Neural progenitor cell (in vitro differentiated cells): Measurements from ENCODE around the gene SIAH2. TPM values are rescaled to one million over a fixed set of nuclear protein-coding genes. Genes with fewer than 3 reads are reported as not detected.

Experiments
- DNase-seq: peaks from one replicate; pipeline ENCODE4 v3.0.0-alpha.2; 2016; ENCODE audit warnings: low spot score
- H2AFZ ChIP-seq: fragments of 200-600 bp; sonication (generic); replicated peaks from 2 replicates; pipeline ENCODE4 v1.6.1; 2016; ENCODE audit warnings: antibody characterized with exemption
- H3F3A ChIP-seq: fragments of 200-600 bp; sonication (generic); 2 replicates; pipeline ENCODE4 v1.6.1; 2016; ENCODE audit warnings: antibody characterized with exemption, low read depth
- H3K27ac ChIP-seq: fragments of 200-600 bp; sonication (generic); 2 replicates; pipeline ENCODE4 v1.5.1; 2016; ENCODE audit warnings: mild to moderate bottlenecking
- H3K27me3 ChIP-seq: fragments of 200-600 bp; sonication (generic); 2 replicates; pipeline ENCODE4 v1.6.1; 2016; ENCODE audit warnings: mild to moderate bottlenecking, moderate library complexity
- H3K36me3 ChIP-seq: fragments of 200-600 bp; sonication (generic); 2 replicates; pipeline ENCODE4 v1.5.1; 2016
- H3K4me1 ChIP-seq: fragments of 200-600 bp; sonication (generic); 2 replicates; pipeline ENCODE4 v1.6.1; 2016; ENCODE audit warnings: mixed run types
- H3K4me2 ChIP-seq: fragments of 200-600 bp; sonication (generic); 2 replicates; pipeline ENCODE4 v1.6.1; 2016
- H3K4me3 ChIP-seq: fragments of 200-600 bp; sonication (generic); 2 replicates; pipeline ENCODE4 v1.5.1; 2016
- H3K79me2 ChIP-seq: fragments of 200-600 bp; sonication (generic); 2 replicates; pipeline ENCODE4 v1.6.1; 2016; ENCODE audit warnings: low read depth
- H3K9ac ChIP-seq: fragments of 200-600 bp; sonication (generic); 2 replicates; pipeline ENCODE4 v1.6.1; 2016
- H3K9me3 ChIP-seq: fragments of 200-600 bp; sonication (generic); 2 replicates; pipeline ENCODE4 v1.5.1; 2016; ENCODE audit warnings: low read depth
- H4K20me1 ChIP-seq: fragments of 200-600 bp; sonication (generic); 2 replicates; pipeline ENCODE4 v1.6.1; 2016; ENCODE audit warnings: low read depth
- H3K27ac Mint-ChIP-seq: 3 replicates; pipeline ENCODE4 v1.8.0; 2021; ENCODE audit warnings: mixed read lengths
- H3K27me3 Mint-ChIP-seq: 2 replicates; pipeline ENCODE4 v1.8.0; 2022; ENCODE audit warnings: low read depth, mild to moderate bottlenecking, inconsistent platforms, moderate library complexity, mixed read lengths; ENCODE audit not compliant: insufficient read depth
- H3K36me3 Mint-ChIP-seq: 3 replicates; pipeline ENCODE4 v1.8.0; 2021; ENCODE audit warnings: mixed read lengths
- H3K4me1 Mint-ChIP-seq: 3 replicates; pipeline ENCODE4 v1.8.0; 2021; ENCODE audit warnings: mixed read lengths
- H3K4me3 Mint-ChIP-seq: 3 replicates; pipeline ENCODE4 v1.8.0; 2021; ENCODE audit warnings: mild to moderate bottlenecking, moderate library complexity, mixed read lengths
- H3K9me3 Mint-ChIP-seq: 3 replicates; pipeline ENCODE4 v1.8.0; 2020; ENCODE audit warnings: mixed read lengths
- EZH2 ChIP-seq: fragments of 200-600 bp; sonication (generic); IDR thresholded peaks from 2 replicates; pipeline ENCODE4 v1.6.1; 2017; ENCODE audit warnings: antibody characterized with exemption, mild to moderate bottlenecking, moderate library complexity
- EZH2phosphoT487 ChIP-seq: fragments of 200-600 bp; sonication (generic); IDR thresholded peaks from 2 replicates; pipeline ENCODE4 v1.6.1; 2017; ENCODE audit warnings: antibody characterized with exemption
- total RNA-seq: library from RNA; depleted of rRNA; stranded (reverse); fragments of >200 nt; gene quantifications from 2 replicates; pipeline ENCODE4 v1.2.3, GENCODE V29; 2015; ENCODE audit warnings: low replicate concordance
- TF ChIP-seq, protein P1 (sequence below): fragments of 200-600 bp; sonication (generic); IDR thresholded peaks from 2 replicates; pipeline ENCODE4 v1.5.1; 2017; ENCODE audit warnings: antibody characterized with exemption, mild to moderate bottlenecking

Gene SIAH2
- total RNA-seq, 1 donor from 2014 or later: 14.6 TPM

DNA sequence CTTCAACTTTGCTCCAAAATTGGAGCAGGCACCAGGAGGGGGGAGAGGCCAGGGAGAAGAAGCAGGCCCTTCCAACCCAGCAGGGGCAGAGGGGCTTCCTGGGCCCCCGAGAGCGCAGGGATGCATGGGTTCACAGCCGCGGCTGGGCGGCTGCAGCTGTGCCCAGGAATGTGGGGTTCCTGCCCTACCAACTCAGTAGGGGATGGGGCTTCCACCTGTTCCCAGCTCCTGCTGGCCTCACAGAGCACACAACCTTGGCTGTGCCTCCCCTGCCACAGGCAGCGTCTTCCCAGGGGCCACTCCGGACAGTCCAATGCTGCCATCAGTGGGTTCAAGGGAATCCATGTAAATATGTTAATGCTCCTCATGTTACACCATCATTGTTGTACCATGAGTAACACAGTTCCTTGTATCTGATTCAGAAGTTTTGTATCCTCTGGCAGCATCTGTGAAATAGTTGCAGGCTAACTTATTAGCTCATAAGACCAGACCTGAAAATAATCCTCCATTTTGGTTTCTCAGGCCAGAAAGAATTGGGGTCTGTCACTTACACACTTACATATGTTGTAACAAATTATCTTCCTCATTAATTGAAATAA lies 12.1 kb upstream of the SIAH2 start:
- H3K36me3 Mint-ChIP-seq: no peaks in the 10 kb centered on the region
- Histone ChIP-seq H3F3A (no peaks in the 10 kb centered on the region), H3K4me3 (no peak overlapping the region), H3K9ac (no peak overlapping the region), H3K4me2 (no peak overlapping the region), H3K27ac (no peak overlapping the region), H2AFZ (no peak overlapping the region), H3K79me2 (no peaks in the 10 kb centered on the region), H4K20me1 (no peaks in the 10 kb centered on the region), H3K4me1 (no peaks in the 10 kb centered on the region), H3K27me3 (no peaks in the 10 kb centered on the region), H3K9me3 (no peaks in the 10 kb centered on the region), H3K36me3 (no peaks in the 10 kb centered on the region)
- no peak overlapping the region for H3K4me3 Mint-ChIP-seq
- H3K27ac Mint-ChIP-seq: no peak overlapping the region
- peaks cover 6% of the 10 kb centered on the region for H3K27me3 Mint-ChIP-seq
- TF ChIP-seq EZH2phosphoT487 (no peak), EZH2 (no peak)
- TF ChIP-seq, protein P1, sequence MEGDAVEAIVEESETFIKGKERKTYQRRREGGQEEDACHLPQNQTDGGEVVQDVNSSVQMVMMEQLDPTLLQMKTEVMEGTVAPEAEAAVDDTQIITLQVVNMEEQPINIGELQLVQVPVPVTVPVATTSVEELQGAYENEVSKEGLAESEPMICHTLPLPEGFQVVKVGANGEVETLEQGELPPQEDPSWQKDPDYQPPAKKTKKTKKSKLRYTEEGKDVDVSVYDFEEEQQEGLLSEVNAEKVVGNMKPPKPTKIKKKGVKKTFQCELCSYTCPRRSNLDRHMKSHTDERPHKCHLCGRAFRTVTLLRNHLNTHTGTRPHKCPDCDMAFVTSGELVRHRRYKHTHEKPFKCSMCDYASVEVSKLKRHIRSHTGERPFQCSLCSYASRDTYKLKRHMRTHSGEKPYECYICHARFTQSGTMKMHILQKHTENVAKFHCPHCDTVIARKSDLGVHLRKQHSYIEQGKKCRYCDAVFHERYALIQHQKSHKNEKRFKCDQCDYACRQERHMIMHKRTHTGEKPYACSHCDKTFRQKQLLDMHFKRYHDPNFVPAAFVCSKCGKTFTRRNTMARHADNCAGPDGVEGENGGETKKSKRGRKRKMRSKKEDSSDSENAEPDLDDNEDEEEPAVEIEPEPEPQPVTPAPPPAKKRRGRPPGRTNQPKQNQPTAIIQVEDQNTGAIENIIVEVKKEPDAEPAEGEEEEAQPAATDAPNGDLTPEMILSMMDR: no peak
- no peak for DNase-seq
- H3K4me1 Mint-ChIP-seq: peaks cover 9% of the 10 kb centered on the region
- no peaks in the 10 kb centered on the region for H3K9me3 Mint-ChIP-seq

DNA sequence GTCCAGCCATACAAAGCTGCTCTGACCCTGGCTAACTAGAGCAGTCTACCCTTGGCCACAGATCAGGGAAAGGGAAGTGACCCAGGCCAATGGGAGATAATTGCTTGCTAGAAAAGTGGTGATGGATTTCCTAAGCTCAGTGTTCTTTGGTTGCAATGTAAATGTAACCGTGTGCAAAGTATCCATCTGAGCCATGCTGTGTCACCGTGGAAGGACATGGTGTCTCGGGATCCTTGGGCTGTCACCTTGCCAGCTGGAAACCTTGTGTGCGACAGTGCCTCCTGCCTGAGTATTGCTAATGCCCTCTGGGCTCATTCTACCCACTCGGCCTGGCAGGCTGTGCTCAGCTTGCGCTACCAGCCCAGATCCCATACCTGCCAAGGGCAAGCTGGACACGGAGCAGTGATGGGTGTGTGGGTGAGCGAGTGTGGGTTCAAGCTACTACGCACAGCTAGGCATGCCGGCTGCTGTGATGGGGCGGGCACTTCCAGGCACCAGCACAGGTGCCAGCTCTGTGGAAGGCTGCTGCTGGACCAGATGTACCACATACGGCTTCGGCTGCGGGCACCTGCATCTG lies 10.7 kb upstream of the SIAH2 start:
- H3K27ac ChIP-seq: no peak overlapping the region
- no peak overlapping the region for H2AFZ ChIP-seq
- H3K36me3 ChIP-seq: no peaks in the 10 kb centered on the region
- H3K79me2 ChIP-seq: no peaks in the 10 kb centered on the region
- no peak overlapping the region for H3K4me3 ChIP-seq
- no peak overlapping the region for H3K4me2 ChIP-seq
- Mint-ChIP-seq H3K9me3 (no peaks in the 10 kb centered on the region), H3K4me3 (no peak overlapping the region), H3K27me3 (peaks cover 5% of the 10 kb centered on the region), H3K4me1 (peaks cover 11% of the 10 kb centered on the region), H3K36me3 (no peaks in the 10 kb centered on the region), H3K27ac (no peak overlapping the region)
- no peaks in the 10 kb centered on the region for H4K20me1 ChIP-seq
- no peak for DNase-seq
- TF ChIP-seq, protein P1: no peak
- no peak for TF ChIP-seq EZH2phosphoT487
- no peak for TF ChIP-seq EZH2
- H3K9ac ChIP-seq: no peak overlapping the region
- no peaks in the 10 kb centered on the region for H3K9me3 ChIP-seq
- no peaks in the 10 kb centered on the region for H3K27me3 ChIP-seq
- no peaks in the 10 kb centered on the region for H3F3A ChIP-seq
- no peaks in the 10 kb centered on the region for H3K4me1 ChIP-seq

DNA sequence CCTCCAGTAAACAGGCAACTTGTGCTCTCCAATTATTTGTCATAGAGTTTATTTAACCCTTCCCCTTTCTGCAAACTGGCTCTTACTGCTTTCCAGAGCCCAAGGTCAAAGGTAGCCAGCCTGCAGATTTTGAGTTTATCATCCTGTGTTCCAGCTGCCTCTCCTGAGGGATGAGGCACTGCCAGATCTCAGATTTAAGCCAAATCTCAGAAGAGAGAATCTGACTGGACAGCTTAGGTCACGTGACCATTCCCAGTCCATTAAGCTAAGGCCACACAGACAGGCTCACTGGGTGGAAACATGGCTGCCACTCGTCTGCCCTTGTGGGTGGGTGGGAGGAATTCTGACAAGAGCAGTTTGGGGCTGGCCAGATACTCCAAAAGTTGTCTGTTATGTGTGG lies 8.6 kb upstream of the SIAH2 start:
- peak overlapping the region; percentile 74 for H3K27ac Mint-ChIP-seq
- H3K4me1 ChIP-seq: peaks cover under 1% of the 10 kb centered on the region
- H3K4me2 ChIP-seq: no peak overlapping the region
- no peaks in the 10 kb centered on the region for H3K27me3 ChIP-seq
- H3K27ac ChIP-seq: no peak overlapping the region
- no peaks in the 10 kb centered on the region for H3K79me2 ChIP-seq
- H3K36me3 Mint-ChIP-seq: no peaks in the 10 kb centered on the region
- no peaks in the 10 kb centered on the region for H3K9me3 ChIP-seq
- H3K9ac ChIP-seq: no peak overlapping the region
- DNase-seq: no peak
- peaks cover 4% of the 10 kb centered on the region for H3K27me3 Mint-ChIP-seq
- no peaks in the 10 kb centered on the region for H3K36me3 ChIP-seq
- no peaks in the 10 kb centered on the region for H4K20me1 ChIP-seq
- no peaks in the 10 kb centered on the region for H3F3A ChIP-seq
- H3K9me3 Mint-ChIP-seq: no peaks in the 10 kb centered on the region
- H2AFZ ChIP-seq: no peak overlapping the region
- no peak overlapping the region for H3K4me3 ChIP-seq
- TF ChIP-seq, protein P1: no peak
- TF ChIP-seq EZH2phosphoT487: no peak
- no peak for TF ChIP-seq EZH2
- peaks cover 11% of the 10 kb centered on the region for H3K4me1 Mint-ChIP-seq
- no peak overlapping the region for H3K4me3 Mint-ChIP-seq
